Testis (tissue), 3 donors: Measurements from ENCODE around the gene CTCF. TPM values are rescaled to one million over a fixed set of nuclear protein-coding genes. Genes with fewer than 3 reads are reported as not detected.
A peak's percentile ranks its signal among the peaks of the same experiment; 100 is the strongest.

Experiments
- DNase-seq: peaks from one replicate; pipeline ENCODE4 v3.0.0-alpha.2; 2019
- H3K27ac ChIP-seq, 2 donors: fragments of 200-600 bp; sonication (generic); one replicate each; pipeline ENCODE4 v1.5.1; 2019
- H3K27me3 ChIP-seq: fragments of 200-600 bp; sonication (generic); one replicate; pipeline ENCODE4 v1.5.1; 2019
- H3K36me3 ChIP-seq: fragments of 200-600 bp; sonication (generic); one replicate; pipeline ENCODE4 v1.5.1; 2017; ENCODE audit warnings: low read depth; ENCODE audit errors: missing control alignments
- H3K4me1 ChIP-seq: fragments of 200-600 bp; sonication (generic); one replicate; pipeline ENCODE4 v1.5.1; 2019
- H3K4me3 ChIP-seq, 2 donors: fragments of 200-600 bp; sonication (generic); one replicate each; pipeline ENCODE4 v1.5.1; 2017 to 2019
- H3K9me3 ChIP-seq: fragments of 200-600 bp; sonication (generic); one replicate; pipeline ENCODE4 v1.5.1; 2017
- POLR2A ChIP-seq: fragments of 450-650 bp; IDR thresholded peaks from one replicate; pipeline ENCODE4 v1.6.1; 2017; ENCODE audit warnings: antibody characterized with exemption, mild to moderate bottlenecking, moderate library complexity
- WGBS, 2 donors: methylation state at CpG; one replicate each; pipeline ENCODE4 v1.1.5; 2018; 5-methylcytosine and 5-hydroxymethylcytosine counted together
- intact Hi-C: fragments of 100-400 bp; cut with DNase I; formaldehyde crosslinking; loops from one replicate; pipeline ENCODE4 v1.15.1; 2023; ENCODE audit warnings: low total_unique reads
- polyA plus RNA-seq: library from polyadenylated mRNA; stranded (reverse); fragments of 350-450 nt; fragmentation: Illumina TruSeq; extraction: RNeasy Lipid Tissue Mini Kit (QIAGEN cat#74804); gene quantifications from one replicate; pipeline ENCODE4 v1.2.3, GENCODE V29; 2014; ENCODE audit warnings: low read depth, low replicate concordance; ENCODE audit not compliant: insufficient read depth
- total RNA-seq, 2 donors: library from RNA; depleted of rRNA; stranded (reverse); fragments of >200 nt; gene quantifications; one replicate each; pipeline ENCODE4 v1.2.3, GENCODE V29; 2016
- TF ChIP-seq, protein P1 (sequence below), 3 experiments: fragments of 450-650 bp in 2 of 3; fragments of 200-600 bp in 1 of 3; sonication (generic) in 1 of 3; IDR thresholded peaks; one replicate each; pipeline ENCODE4 v1.5.1; 2016 to 2019; ENCODE audit warnings: antibody characterized with exemption in 3 of 3, mild to moderate bottlenecking in 2 of 3, moderate library complexity in 1 of 3

Gene CTCF
- total and polyA plus RNA-seq, 3 donors from 2014 or later: 25.9 to 47.0 (median 45.5) TPM

- Histone ChIP-seq H3K4me1 (peaks cover 20% of the 10 kb centered on the region), H3K9me3 (no peaks in the 10 kb centered on the region), H3K27ac (no peak overlapping the region), H3K4me3 (no peak overlapping the region), H3K27me3 (no peaks in the 10 kb centered on the region), H3K36me3 (no peaks in the 10 kb centered on the region)
- intact Hi-C loops: no loop called here
- no peak for DNase-seq
- TF ChIP-seq, protein P1, sequence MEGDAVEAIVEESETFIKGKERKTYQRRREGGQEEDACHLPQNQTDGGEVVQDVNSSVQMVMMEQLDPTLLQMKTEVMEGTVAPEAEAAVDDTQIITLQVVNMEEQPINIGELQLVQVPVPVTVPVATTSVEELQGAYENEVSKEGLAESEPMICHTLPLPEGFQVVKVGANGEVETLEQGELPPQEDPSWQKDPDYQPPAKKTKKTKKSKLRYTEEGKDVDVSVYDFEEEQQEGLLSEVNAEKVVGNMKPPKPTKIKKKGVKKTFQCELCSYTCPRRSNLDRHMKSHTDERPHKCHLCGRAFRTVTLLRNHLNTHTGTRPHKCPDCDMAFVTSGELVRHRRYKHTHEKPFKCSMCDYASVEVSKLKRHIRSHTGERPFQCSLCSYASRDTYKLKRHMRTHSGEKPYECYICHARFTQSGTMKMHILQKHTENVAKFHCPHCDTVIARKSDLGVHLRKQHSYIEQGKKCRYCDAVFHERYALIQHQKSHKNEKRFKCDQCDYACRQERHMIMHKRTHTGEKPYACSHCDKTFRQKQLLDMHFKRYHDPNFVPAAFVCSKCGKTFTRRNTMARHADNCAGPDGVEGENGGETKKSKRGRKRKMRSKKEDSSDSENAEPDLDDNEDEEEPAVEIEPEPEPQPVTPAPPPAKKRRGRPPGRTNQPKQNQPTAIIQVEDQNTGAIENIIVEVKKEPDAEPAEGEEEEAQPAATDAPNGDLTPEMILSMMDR (IDR thresholded peaks at IDR 0.05): no peak
- TF ChIP-seq POLR2A: no peak
- WGBS, 2 donors: 68 to 87% methylated on average over 3 of the region's 3 CpGs
These were observed 36.1 kb upstream of the CTCF start for GRCh38 chr16:67526149-67526791.

DNA sequence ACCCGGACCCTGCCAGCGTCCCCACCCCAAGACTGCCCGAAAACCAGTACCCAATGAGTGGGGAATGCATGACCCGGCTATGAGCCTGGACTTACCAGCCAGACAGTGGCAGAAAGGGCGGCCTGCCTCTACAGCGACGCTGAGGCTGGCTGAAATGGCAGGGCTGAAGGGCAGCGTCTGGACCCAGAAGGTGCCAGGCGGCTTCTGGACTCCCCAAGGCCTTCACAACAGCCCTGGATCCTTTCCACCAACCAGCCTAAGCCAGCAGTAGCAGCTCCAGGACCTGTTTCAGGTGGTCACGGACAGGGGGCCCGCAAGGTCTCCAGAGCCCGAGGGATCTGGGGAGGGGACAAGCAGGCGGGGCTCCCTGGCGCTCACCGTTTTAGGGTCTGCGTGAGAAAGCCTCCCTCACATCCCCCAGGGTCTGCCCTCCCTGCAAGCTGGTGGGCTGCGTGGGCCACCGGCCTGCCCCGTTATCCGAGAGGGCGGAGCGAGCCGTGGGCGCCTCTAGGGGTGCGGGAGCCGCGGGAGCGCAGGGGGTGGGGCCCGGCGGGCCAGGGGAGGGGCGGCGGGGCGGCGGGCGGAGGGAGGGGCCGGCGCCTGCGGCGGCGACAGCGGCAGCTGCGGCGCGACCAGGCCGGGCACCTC lies 34.0 kb upstream of the CTCF start, which contains the start of gene RIPOR1:
Gene RIPOR1, plus strand, starts transcription at position 608 of the 648 bp plus-strand sequence. CDS start 9,618 bp downstream, outside the sequence.
- intact Hi-C loops: no loop called here

GRCh38 chr16:67528870-67529581 lies 33.3 kb upstream of the CTCF start:
- Histone ChIP-seq H3K9me3 (no peaks in the 10 kb centered on the region), H3K36me3 (no peaks in the 10 kb centered on the region), H3K4me1 (peaks cover 31% of the 10 kb centered on the region), H3K27ac (peak overlapping the region; percentile 87 to 91), H3K4me3 (peak overlapping the region; percentile 70 to 96), H3K27me3 (no peaks in the 10 kb centered on the region)
- TF ChIP-seq, protein P1 (IDR thresholded peaks at IDR 0.05): no peak
- 0% methylated on average over 58 of the region's 65 CpGs; no CpG with 5 or more reads in 1 of the 2 donors for WGBS, 2 donors
- intact Hi-C loops: no loop called here
- DNase-seq: no peak

More for the DNA sequence above, 34.0 kb upstream of the CTCF start, which contains the start of gene RIPOR1:
- Histone ChIP-seq H3K36me3 (no peaks in the 10 kb centered on the region), H3K27me3 (no peaks in the 10 kb centered on the region), H3K9me3 (no peaks in the 10 kb centered on the region), H3K4me3 (peak within 1 kb of the TSS; percentile 70 to 96), H3K4me1 (peaks cover 30% of the 10 kb centered on the region), H3K27ac (peak within 1 kb of the TSS; percentile 87 to 91)
- TF ChIP-seq, protein P1 (IDR thresholded peaks at IDR 0.05): no peak
- TF ChIP-seq POLR2A: no peak
- DNase-seq: peak; percentile 63
- 16 to 33% methylated on average over 6 to 23 of the region's 45 CpGs for WGBS, 2 donors

DNA sequence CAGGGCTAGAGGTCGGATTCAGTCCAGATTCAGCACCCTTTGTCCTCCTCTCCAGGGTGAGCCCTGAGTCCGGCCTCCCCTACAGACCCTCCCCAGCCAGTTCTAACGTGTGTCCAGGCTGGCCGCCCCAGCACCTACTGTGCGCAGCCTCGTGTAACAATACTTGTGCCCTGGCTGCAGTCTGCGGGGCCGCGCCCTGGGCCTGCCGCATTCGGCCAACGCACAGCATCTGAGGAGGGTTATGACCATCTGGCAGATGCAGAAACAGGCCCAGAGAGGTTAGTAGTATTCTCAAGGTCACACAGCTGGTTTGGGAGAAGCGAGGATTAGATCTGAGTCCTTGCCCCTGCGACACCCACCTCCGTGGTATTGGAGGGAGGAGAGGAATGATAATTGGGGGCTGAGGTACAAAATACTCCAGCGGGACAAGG lies 32.7 kb upstream of the CTCF start:
- Histone ChIP-seq H3K9me3 (no peaks in the 10 kb centered on the region), H3K36me3 (no peaks in the 10 kb centered on the region), H3K27ac (peak overlapping the region; percentile 87 to 91), H3K4me3 (peak overlapping the region; percentile 70 to 96), H3K4me1 (peaks cover 37% of the 10 kb centered on the region), H3K27me3 (no peaks in the 10 kb centered on the region)
- 0 to 1% methylated on average over 4 to 16 of the region's 16 CpGs for WGBS, 2 donors
- no peak for TF ChIP-seq POLR2A
- TF ChIP-seq, protein P1 (IDR thresholded peaks at IDR 0.05): no peak
- intact Hi-C loops: no loop called here
- DNase-seq: no peak
